GM21528 (cell line): Measurements from ENCODE around the gene ECT2.
"Not testable (repeated sequence)": the region's sequence is repeated elsewhere in the genome, so short reads cannot be mapped to it uniquely, and the experiment has no call there.

Experiments
- ATAC-seq: cut with Tn5 transposase; IDR thresholded peaks from one replicate; pipeline ENCODE4 v1.9.1; 2021; ENCODE audit warnings: mild to moderate bottlenecking, moderate library complexity; ENCODE audit not compliant: unreplicated experiment, low FRiP score

Gene ECT2

GRCh38 chr3:172853921-172854666 lies 103.6 kb downstream of the ECT2 start:
- ATAC-seq: no peak

GRCh38 chr3:172855037-172855436 lies 104.5 kb downstream of the ECT2 start:
- ATAC-seq: no peak

DNA sequence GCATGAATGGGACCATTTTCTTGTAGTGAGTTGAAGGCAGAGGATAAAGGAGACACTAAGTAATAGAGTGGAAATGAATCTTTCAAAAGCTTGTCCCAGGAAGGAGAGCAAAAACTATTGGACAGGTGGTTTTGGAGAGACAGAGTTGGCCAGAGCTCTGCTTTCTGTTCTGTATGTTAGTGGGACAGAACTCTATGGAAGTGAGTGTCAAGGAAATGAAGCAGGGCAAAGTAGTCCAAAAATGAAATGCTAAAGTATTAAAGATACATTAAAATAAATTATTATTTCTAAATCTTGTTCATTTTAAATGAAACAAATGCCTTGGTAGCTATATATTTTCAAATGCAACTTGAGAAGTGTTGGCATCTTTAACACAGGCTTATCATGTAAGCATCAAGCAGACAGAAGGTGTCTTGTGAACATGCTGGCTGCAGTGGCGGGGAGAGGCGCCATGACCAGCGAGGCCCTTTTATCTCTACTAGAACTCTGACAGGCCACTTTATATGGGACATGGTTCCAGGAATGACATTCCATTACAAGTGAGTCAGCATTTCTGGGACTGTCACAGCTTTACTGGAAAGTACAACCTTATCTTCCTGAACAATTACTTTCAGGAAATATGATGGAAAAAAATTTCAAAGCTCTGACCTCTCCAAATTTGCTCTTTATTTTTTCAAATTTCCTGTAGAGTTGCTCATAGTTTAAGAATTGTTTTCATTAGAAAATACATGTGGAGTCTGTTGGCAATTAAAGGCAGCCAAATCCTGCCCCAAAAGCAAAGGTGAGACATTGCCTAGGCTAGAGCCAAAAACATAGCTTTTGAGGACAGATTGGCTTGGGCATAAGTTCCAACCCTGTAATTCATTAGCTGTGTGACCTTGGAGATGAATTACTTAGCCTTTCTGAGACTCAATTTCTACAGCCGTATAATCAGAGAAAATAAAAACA lies 106.5 kb downstream of the ECT2 start:
- no peak for ATAC-seq

GRCh38 chr3:172859041-172859440 lies 108.5 kb downstream of the ECT2 start:
- ATAC-seq: no peak

DNA sequence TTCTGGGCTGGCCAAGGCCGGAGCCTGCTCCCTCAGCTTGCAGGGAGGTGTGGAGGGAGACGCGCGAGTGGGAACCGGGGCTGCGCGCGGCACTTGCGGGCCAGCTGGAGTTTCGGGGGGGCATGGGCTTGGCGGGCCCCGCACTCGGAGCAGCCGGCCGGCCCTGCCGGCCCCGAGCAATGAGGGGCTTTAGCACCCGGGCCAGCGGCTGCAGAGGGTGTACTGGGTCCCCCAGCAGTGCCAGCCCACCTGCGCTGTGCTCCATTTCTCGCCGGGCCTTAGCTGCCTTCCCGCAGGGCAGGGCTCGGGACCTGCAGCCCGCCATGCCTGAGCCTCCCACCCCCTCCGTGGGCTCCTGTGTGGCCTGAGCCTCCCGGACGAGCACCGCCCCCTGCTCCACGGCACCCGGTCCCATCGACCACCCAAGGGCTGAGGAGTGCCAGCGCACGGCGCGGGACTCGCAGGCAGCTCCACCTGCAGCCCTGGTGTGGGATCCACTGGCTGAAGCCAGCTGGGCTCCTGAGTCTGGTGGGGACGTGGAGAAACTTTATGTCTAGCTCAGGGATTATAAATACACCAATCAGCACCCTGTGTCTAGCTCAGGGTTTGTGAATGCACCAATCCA lies 116.3 kb downstream of the ECT2 start:
- ATAC-seq: not testable (repeated sequence)

DNA sequence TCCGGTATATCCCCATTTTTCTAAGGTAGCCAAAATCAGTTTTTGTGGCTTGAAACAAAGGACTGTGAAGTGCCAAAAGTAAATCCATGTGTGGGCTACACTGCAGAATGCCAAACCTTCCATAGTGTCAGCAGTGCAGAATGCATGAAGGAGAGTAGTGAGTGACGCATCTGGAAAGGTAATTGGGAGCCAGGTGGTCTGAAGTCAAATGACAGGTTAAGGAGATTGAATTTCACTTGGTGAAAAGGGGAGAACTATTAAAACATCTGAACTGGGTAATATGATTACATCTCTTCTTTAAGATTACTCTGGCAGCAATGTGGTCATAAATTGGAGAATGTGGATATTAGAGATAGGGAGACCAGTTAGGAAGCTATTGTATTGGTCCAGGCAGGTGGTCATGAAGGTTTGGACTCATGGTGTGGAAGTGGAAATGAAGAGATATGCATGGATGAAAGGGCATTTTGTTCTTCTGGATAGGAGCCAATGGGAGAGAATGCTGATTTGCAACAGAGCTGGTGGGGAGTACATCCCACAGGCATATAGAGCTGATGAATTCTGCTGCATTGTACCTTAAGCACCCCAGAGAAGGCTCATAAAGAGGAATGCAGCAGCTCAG lies 118.2 kb downstream of the ECT2 start:
- no peak for ATAC-seq

GRCh38 chr3:172869368-172869771 lies 118.8 kb downstream of the ECT2 start:
- no peak for ATAC-seq

DNA sequence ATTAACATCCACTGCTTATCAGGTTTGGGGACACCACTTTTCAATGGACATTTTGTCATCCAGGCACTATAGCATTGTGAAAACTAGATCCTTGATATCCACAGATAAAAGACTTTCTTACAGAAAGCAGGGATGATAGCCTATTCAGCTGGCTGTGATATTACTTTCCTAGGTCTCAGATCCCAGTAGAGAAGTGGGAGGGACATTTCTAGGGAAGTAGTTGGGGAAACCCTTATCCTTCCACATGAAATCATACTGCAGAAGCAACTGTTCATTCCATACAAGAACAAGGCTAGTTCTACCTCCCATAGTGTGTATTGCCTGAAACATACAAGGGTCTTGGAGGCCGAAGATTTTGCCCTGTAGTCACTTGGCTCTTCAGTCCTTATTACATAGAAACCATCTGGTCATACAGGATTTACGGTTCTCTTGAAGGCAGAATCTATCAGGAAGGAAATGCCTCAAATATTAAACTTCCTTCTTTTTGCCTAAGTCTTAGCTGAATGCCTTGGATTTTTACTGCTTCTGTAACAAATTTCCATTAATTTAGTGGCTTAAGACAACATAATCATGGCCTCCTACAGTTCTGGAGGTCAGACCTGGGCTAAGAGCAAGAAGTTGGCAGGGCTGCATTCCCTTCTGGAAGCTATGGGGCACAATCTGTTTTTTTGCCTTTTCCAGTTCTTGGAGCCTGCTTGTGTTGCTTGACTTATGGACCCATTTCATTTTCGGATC lies 119.4 kb downstream of the ECT2 start:
- no peak for ATAC-seq
